Peyer's patch (tissue), 4 donors: ENCODE data around the gene TBL1X. TPM values are rescaled to one million over a fixed set of nuclear protein-coding genes. Genes with fewer than 3 reads are reported as not detected.

Experiments used
- DNase-seq, 3 donors: peaks; one replicate each; pipeline ENCODE4 v3.0.0-alpha.2; 2017 to 2019
- H3K27ac ChIP-seq, 4 donors: fragments of 200-600 bp; sonication (generic); one replicate each; pipeline ENCODE4 v1.5.1; 2016 to 2019
- H3K27me3 ChIP-seq, 2 donors: fragments of 200-600 bp; sonication (generic); one replicate each; pipeline ENCODE4 v1.5.1; 2019
- H3K36me3 ChIP-seq, 3 donors: fragments of 200-600 bp; sonication (generic); one replicate each; pipeline ENCODE4 v1.5.1; 2016 to 2019
- H3K4me1 ChIP-seq, 4 donors: fragments of 200-600 bp; sonication (generic); one replicate each; pipeline ENCODE4 v1.5.1; 2016 to 2019
- H3K4me3 ChIP-seq, 4 donors: fragments of 200-600 bp; sonication (generic); 1 replicate in 3 of 4; 2 replicates in 1 of 4; pipeline ENCODE4 v1.5.1; 2016 to 2019; ENCODE audit warnings: mild to moderate bottlenecking in 1 of 4
- H3K9me3 ChIP-seq, 4 donors: fragments of 200-600 bp; sonication (generic); one replicate each; pipeline ENCODE4 v1.5.1; 2016 to 2019; ENCODE audit warnings: mild to moderate bottlenecking in 1 of 4
- CTCF ChIP-seq, 6 experiments: fragments of 450-650 bp in 4 of 6; fragments of 200-600 bp in 2 of 6; sonication (generic) in 1 of 6; IDR thresholded peaks; one replicate each; pipeline ENCODE4 v1.5.1; 2017 to 2019; ENCODE audit warnings: antibody characterized with exemption in 6 of 6, mild to moderate bottlenecking in 3 of 6, moderate library complexity in 1 of 6
- POLR2A ChIP-seq, 2 donors: fragments of 450-650 bp; IDR thresholded peaks; one replicate each; pipeline ENCODE4 v1.5.1; 2017; ENCODE audit warnings: antibody characterized with exemption in 2 of 2, mild to moderate bottlenecking in 2 of 2, moderate library complexity in 2 of 2
- total RNA-seq, 4 donors: library from RNA; depleted of rRNA; stranded (reverse); fragments of >200 nt; gene quantifications; one replicate each; pipeline ENCODE4 v1.1.0, GENCODE V29; 2016

Gene TBL1X
- total RNA-seq, 4 donors from 2014 or later: 3.9 to 29.7 (median 5.0) TPM

- H3K4me3 ChIP-seq: no peak overlapping the region
- no peak overlapping the region for H3K27ac ChIP-seq
- H3K4me1 ChIP-seq: no peaks in the 10 kb centered on the region
- no peak for DNase-seq
- peaks cover 0 to 19% (median 0%) of the 10 kb centered on the region in 3 donors for H3K36me3 ChIP-seq
- no peaks in the 10 kb centered on the region for H3K9me3 ChIP-seq
- no peaks in the 10 kb centered on the region for H3K27me3 ChIP-seq
- TF ChIP-seq CTCF (IDR thresholded peaks at IDR 0.05) (no peak), POLR2A (IDR thresholded peaks at IDR 0.05) (no peak)
Measured at GRCh38 chrX:9710332-9710731, 245.5 kb downstream of the TBL1X start.

GRCh38 chrX:9717376-9717775, 252.5 kb downstream of the TBL1X start:
- no peaks in the 10 kb centered on the region for H3K36me3 ChIP-seq
- DNase-seq: no peak

GRCh38 chrX:9724711-9725110, 259.9 kb downstream of the TBL1X start:
- Histone ChIP-seq H3K27me3 (no peaks in the 10 kb centered on the region), H3K4me1 (no peaks in the 10 kb centered on the region), H3K9me3 (peaks cover 0 to 11% (median 0%) of the 10 kb centered on the region in 4 donors), H3K36me3 (no peaks in the 10 kb centered on the region), H3K4me3 (no peak overlapping the region), H3K27ac (no peak overlapping the region)
- TF ChIP-seq CTCF (IDR thresholded peaks at IDR 0.05): no peak
- no peak for TF ChIP-seq POLR2A (IDR thresholded peaks at IDR 0.05)
- no peak for DNase-seq

More at GRCh38 chrX:9717376-9717775, 252.5 kb downstream of the TBL1X start:
- Histone ChIP-seq H3K9me3 (no peaks in the 10 kb centered on the region), H3K27me3 (no peaks in the 10 kb centered on the region), H3K4me1 (no peaks in the 10 kb centered on the region), H3K27ac (no peak overlapping the region), H3K4me3 (no peak overlapping the region)
- no peak for TF ChIP-seq CTCF (IDR thresholded peaks at IDR 0.05)
- no peak for TF ChIP-seq POLR2A (IDR thresholded peaks at IDR 0.05)

- no peaks in the 10 kb centered on the region for H3K27me3 ChIP-seq
- no peak for TF ChIP-seq CTCF (IDR thresholded peaks at IDR 0.05)
- no peak for TF ChIP-seq POLR2A (IDR thresholded peaks at IDR 0.05)
- H3K36me3 ChIP-seq: no peaks in the 10 kb centered on the region
- no peaks in the 10 kb centered on the region for H3K4me1 ChIP-seq
- H3K9me3 ChIP-seq: peaks cover 0 to 4% (median 0%) of the 10 kb centered on the region in 4 donors
- DNase-seq: no peak
- no peak overlapping the region for H3K4me3 ChIP-seq
- H3K27ac ChIP-seq: no peak overlapping the region
Measured at GRCh38 chrX:9728261-9728660, 263.4 kb downstream of the TBL1X start.

GRCh38 chrX:9729171-9729885, 264.5 kb downstream of the TBL1X start:
- no peaks in the 10 kb centered on the region for H3K4me1 ChIP-seq
- DNase-seq: no peak
- no peak overlapping the region for H3K27ac ChIP-seq
- H3K36me3 ChIP-seq: no peaks in the 10 kb centered on the region
- peaks cover 0 to 4% (median 0%) of the 10 kb centered on the region in 4 donors for H3K9me3 ChIP-seq
- no peaks in the 10 kb centered on the region for H3K27me3 ChIP-seq
- no peak overlapping the region for H3K4me3 ChIP-seq
- TF ChIP-seq POLR2A (IDR thresholded peaks at IDR 0.05) (no peak), CTCF (IDR thresholded peaks at IDR 0.05) (no peak)
